ENCODE measurements around the gene ZFPM1.

GRCh38 chr16:88503771-88504488 lies 50.9 kb downstream of the ZFPM1 start:
- TF ChIP-seq TCF12 (IDR thresholded peaks at IDR 0.05; ENCODE audit: low read depth): no peak
- no peak for TF ChIP-seq REST (IDR thresholded peaks at IDR 0.05; ENCODE audit: low read depth)
- no peak for TF ChIP-seq USF1 (IDR thresholded peaks at IDR 0.05)
- no peak for TF ChIP-seq EGR1 (IDR thresholded peaks at IDR 0.05)
- no peak for TF ChIP-seq RAD21 (IDR thresholded peaks at IDR 0.05; ENCODE audit: low read depth)
- no peak for TF ChIP-seq TAF1 (IDR thresholded peaks at IDR 0.05; ENCODE audit: low read depth)
- no peak for TF ChIP-seq CREB1 (IDR thresholded peaks at IDR 0.05; ENCODE audit: low read depth)
- no peak for TF ChIP-seq MAX (IDR thresholded peaks at IDR 0.05)
- TF ChIP-seq ZBTB7A (IDR thresholded peaks at IDR 0.05; ENCODE audit: low read depth): no peak
- no peak for TF ChIP-seq TEAD4 (IDR thresholded peaks at IDR 0.05)
- TF ChIP-seq EP300 (IDR thresholded peaks at IDR 0.05; ENCODE audit: borderline replicate concordance): no peak
- no peak for TF ChIP-seq CEBPB (IDR thresholded peaks at IDR 0.05)
- TF ChIP-seq YY1 (IDR thresholded peaks at IDR 0.05; ENCODE audit: low read depth): no peak
